Naive thymus-derived CD8-positive, alpha-beta T cell (primary cell): ENCODE data around the gene ESYT2. TPM values are rescaled to one million over a fixed set of nuclear protein-coding genes. Genes with fewer than 3 reads are reported as not detected.
"Not testable (repeated sequence)": the region's sequence is repeated elsewhere in the genome, so short reads cannot be mapped to it uniquely, and the experiment has no call there.

Source experiments
- ATAC-seq, 2 donors: fragments of 150-1000 bp; cut with Tn5 transposase in 1 of 2; sonication (Bioruptor Pico), chemical (Tn5 transposase) in 1 of 2; 1 replicate in 1 of 2; 2 replicates in 1 of 2; pipeline ENCODE4 v1.10.0; 2021; ENCODE audit warnings: mild to moderate bottlenecking in 2 of 2, moderate library complexity in 2 of 2
- POLR2A ChIA-PET: fragments of 350-600 bp; sonication (Branson Sonifier 250); formaldehyde crosslinking; loops from one replicate; lab custom pipeline; 2021; ENCODE audit warnings: antibody characterized with exemption; lab: Charles Lee
- DNase-seq, 10 donors: peaks; one replicate each; pipeline versions ENCODE4 v3.0.0 to v3.0.0-alpha.2; 2020 to 2022
- H3K27ac Mint-ChIP-seq, 10 donors: one replicate each; pipeline ENCODE4 v1.8.0; 2020 to 2022; ENCODE audit warnings: mild to moderate bottlenecking in 10 of 10, mixed read lengths in 10 of 10, moderate library complexity in 4 of 10, inconsistent platforms in 1 of 10
- H3K27me3 Mint-ChIP-seq, 5 donors: one replicate each; pipeline ENCODE4 v1.8.0; 2021 to 2022; ENCODE audit warnings: mixed read lengths in 5 of 5
- H3K36me3 Mint-ChIP-seq, 3 donors: one replicate each; pipeline ENCODE4 v1.8.0; 2020 to 2022; ENCODE audit warnings: mixed read lengths in 3 of 3, mild to moderate bottlenecking in 2 of 3, inconsistent platforms in 1 of 3
- H3K4me1 Mint-ChIP-seq, 4 donors: one replicate each; pipeline ENCODE4 v1.8.0; 2021 to 2022; ENCODE audit warnings: mixed read lengths in 4 of 4
- H3K4me3 Mint-ChIP-seq, 10 donors: one replicate each; pipeline ENCODE4 v1.8.0; 2020 to 2022; ENCODE audit warnings: mild to moderate bottlenecking in 10 of 10, mixed read lengths in 10 of 10, moderate library complexity in 6 of 10, inconsistent platforms in 1 of 10
- H3K9me3 Mint-ChIP-seq, 9 donors: one replicate each; pipeline ENCODE4 v1.8.0; 2020 to 2022; ENCODE audit warnings: mixed read lengths in 9 of 9, mild to moderate bottlenecking in 3 of 9, inconsistent platforms in 1 of 9, moderate library complexity in 1 of 9
- polyA plus RNA-seq, 3 donors: library from polyadenylated mRNA; unstranded; fragments of 300-500 nt; fragmentation: Illumina TruSeq; gene quantifications; one replicate each; pipeline ENCODE4 v1.2.3, GENCODE V29; 2021
- total RNA-seq, 8 experiments: library from RNA in 2 of 8; stranded (reverse) in 2 of 8; gene quantifications; one replicate each; pipeline ENCODE4 v1.2.3 and lab custom pipeline; 2021 to 2026

The ESYT2 gene
- total and polyA plus RNA-seq, 5 experiments from 2014 or later, result 58.6 to 105 (median 93.3) TPM

- peak; percentile 66 to 76 for ATAC-seq
- Mint-ChIP-seq H3K27ac (peak overlapping the region; percentile 66 to 97 (median 89)), H3K27me3 (no peaks in the 10 kb centered on the region), H3K9me3 (no peaks in the 10 kb centered on the region), H3K4me3 (peak overlapping the region; percentile 81 to 96 (median 88)), H3K36me3 (no peaks in the 10 kb centered on the region), H3K4me1 (peaks cover 28 to 61% (median 49%) of the 10 kb centered on the region in 4 donors)
- peak in 7 of 10 donors; percentile 11 to 41 (median 24) for DNase-seq
- POLR2A ChIA-PET, result interaction anchor here (0.6 to 1.6 kb wide), 6 partner anchors 35 to 159 kb away, joined by 3 to 4 read pairs (median 4); partner anchors contain the start of genes ESYT2 and NCAPG2
Measured at GRCh38 chr7:158863611-158864506, 34.5 kb upstream of the ESYT2 start.

GRCh38 chr7:158862985-158863610, 33.8 kb upstream of the ESYT2 start:
- Mint-ChIP-seq H3K4me3 (peak overlapping the region; percentile 81 to 96 (median 88)), H3K4me1 (peaks cover 28 to 59% (median 47%) of the 10 kb centered on the region in 4 donors), H3K27ac (peak overlapping the region; percentile 27 to 97 (median 84))
- H3K27me3 Mint-ChIP-seq, H3K9me3 Mint-ChIP-seq, H3K36me3 Mint-ChIP-seq: not testable (repeated sequence)
- ATAC-seq (peak; percentile 58 to 68), DNase-seq (peak in 3 of 10 donors; percentile 13 to 23 (median 21))
- POLR2A ChIA-PET, result interaction anchor here (0.6 to 1.6 kb wide), 7 partner anchors 33 to 158 kb away, joined by 3 to 4 read pairs (median 3); partner anchors contain the start of genes ESYT2 and NCAPG2

GRCh38 chr7:158861936-158862704, 32.8 kb upstream of the ESYT2 start:
- peaks cover 26 to 61% (median 52%) of the 10 kb centered on the region in 4 donors for H3K4me1 Mint-ChIP-seq
- peak overlapping the region; percentile 23 to 91 (median 60) for H3K4me3 Mint-ChIP-seq
- ATAC-seq (no peak), DNase-seq (no peak)
- peak overlapping the region in 8 of 10 donors; percentile 21 to 81 (median 68) for H3K27ac Mint-ChIP-seq
- H3K36me3 Mint-ChIP-seq, result no peaks in the 10 kb centered on the region
- H3K27me3 Mint-ChIP-seq, result no peaks in the 10 kb centered on the region
- no peaks in the 10 kb centered on the region for H3K9me3 Mint-ChIP-seq
- POLR2A ChIA-PET, result interaction anchor here (0.9 to 1.6 kb wide), 3 partner anchors 32 to 48 kb away, joined by 3 to 4 read pairs (median 3); no protein-coding TSS in a partner anchor

- H3K27ac Mint-ChIP-seq, result peak overlapping the region in 9 of 10 donors; percentile 9 to 81 (median 69)
- H3K36me3 Mint-ChIP-seq, result no peaks in the 10 kb centered on the region
- H3K4me3 Mint-ChIP-seq, result peak overlapping the region in 3 of 10 donors; percentile 32 to 68 (median 48)
Measured at GRCh38 chr7:158861004-158861787, 31.9 kb upstream of the ESYT2 start.

GRCh38 chr7:158860394-158860793, 31.1 kb upstream of the ESYT2 start:
- no peaks in the 10 kb centered on the region for H3K9me3 Mint-ChIP-seq
- ATAC-seq (no peak), DNase-seq (no peak)
- POLR2A ChIA-PET, result no interaction called here
- no peaks in the 10 kb centered on the region for H3K36me3 Mint-ChIP-seq
- H3K4me3 Mint-ChIP-seq, result no peak overlapping the region
- no peak overlapping the region for H3K27ac Mint-ChIP-seq
- no peaks in the 10 kb centered on the region for H3K27me3 Mint-ChIP-seq
- peaks cover 26 to 62% (median 54%) of the 10 kb centered on the region in 4 donors for H3K4me1 Mint-ChIP-seq

More at GRCh38 chr7:158861004-158861787, 31.9 kb upstream of the ESYT2 start:
- POLR2A ChIA-PET, result no interaction called here
- no peak for DNase-seq
- Mint-ChIP-seq H3K9me3 (no peaks in the 10 kb centered on the region), H3K27me3 (no peaks in the 10 kb centered on the region), H3K4me1 (peaks cover 26 to 63% (median 56%) of the 10 kb centered on the region in 4 donors)
- no peak for ATAC-seq

GRCh38 chr7:158858592-158859503, 29.5 kb upstream of the ESYT2 start:
- Mint-ChIP-seq H3K27me3 (no peaks in the 10 kb centered on the region), H3K4me1 (peaks cover 16 to 52% (median 40%) of the 10 kb centered on the region in 4 donors), H3K36me3 (no peaks in the 10 kb centered on the region), H3K4me3 (peak overlapping the region in 6 of 10 donors; percentile 44 to 79 (median 70)), H3K27ac (peak overlapping the region; percentile 25 to 97 (median 70)), H3K9me3 (no peaks in the 10 kb centered on the region)
- DNase-seq (no peak), ATAC-seq (no peak)
- POLR2A ChIA-PET, result interaction anchor here (0.7 to 1.6 kb wide), 3 partner anchors 42 to 154 kb away, joined by 3 to 8 read pairs (median 3); partner anchors contain the start of gene NCAPG2

- Mint-ChIP-seq H3K4me1 (peaks cover 12 to 42% (median 28%) of the 10 kb centered on the region in 4 donors), H3K27me3 (no peaks in the 10 kb centered on the region), H3K4me3 (peak overlapping the region; percentile 64 to 99 (median 96)), H3K36me3 (no peaks in the 10 kb centered on the region), H3K27ac (peak overlapping the region; percentile 43 to 90 (median 68)), H3K9me3 (no peaks in the 10 kb centered on the region)
- POLR2A ChIA-PET, result interaction anchor here (0.8 to 1.6 kb wide), 4 partner anchors 27 to 152 kb away, joined by 3 to 11 read pairs (median 8); partner anchors contain the start of gene NCAPG2
- DNase-seq (peak in 2 of 10 donors; percentile 20 to 22), ATAC-seq (no peak)
Measured at GRCh38 chr7:158856883-158857668, 27.8 kb upstream of the ESYT2 start.

GRCh38 chr7:158854681-158855081, 25.4 kb upstream of the ESYT2 start:
- no peaks in the 10 kb centered on the region for H3K9me3 Mint-ChIP-seq
- H3K4me3 Mint-ChIP-seq, result peak overlapping the region; percentile 5 to 78 (median 60)
- ATAC-seq (no peak), DNase-seq (no peak)
- no peaks in the 10 kb centered on the region for H3K36me3 Mint-ChIP-seq
- H3K27me3 Mint-ChIP-seq, result no peaks in the 10 kb centered on the region
- peak overlapping the region in 2 of 10 donors; percentile 26 to 76 for H3K27ac Mint-ChIP-seq
- peaks cover 9 to 35% (median 21%) of the 10 kb centered on the region in 4 donors for H3K4me1 Mint-ChIP-seq
- POLR2A ChIA-PET, result interaction anchor here (1.7 kb wide), 1 partner anchor 71 kb away, joined by 5 read pairs; no protein-coding TSS in a partner anchor

- no peak for DNase-seq
- POLR2A ChIA-PET, result no interaction called here
- peaks cover 0 to 3% (median 0%) of the 10 kb centered on the region in 3 donors for H3K36me3 Mint-ChIP-seq
- H3K27me3 Mint-ChIP-seq, result no peaks in the 10 kb centered on the region
- peaks cover 0 to 3% (median 0%) of the 10 kb centered on the region in 9 donors for H3K9me3 Mint-ChIP-seq
- no peak overlapping the region for H3K4me3 Mint-ChIP-seq
- no peak for ATAC-seq
- peak overlapping the region in 1 of 10 donors; percentile 24 for H3K27ac Mint-ChIP-seq
- peaks cover 9 to 24% (median 22%) of the 10 kb centered on the region in 4 donors for H3K4me1 Mint-ChIP-seq
Measured at GRCh38 chr7:158850545-158851102, 21.3 kb upstream of the ESYT2 start.
